ENCODE measurements around the gene OBP2A. TPM values are rescaled to one million over a fixed set of nuclear protein-coding genes. Genes with fewer than 3 reads are reported as not detected.

OBP2A gene
- total and polyA plus RNA-seq, 7 experiments from 2014 or later, result not detected

DNA sequence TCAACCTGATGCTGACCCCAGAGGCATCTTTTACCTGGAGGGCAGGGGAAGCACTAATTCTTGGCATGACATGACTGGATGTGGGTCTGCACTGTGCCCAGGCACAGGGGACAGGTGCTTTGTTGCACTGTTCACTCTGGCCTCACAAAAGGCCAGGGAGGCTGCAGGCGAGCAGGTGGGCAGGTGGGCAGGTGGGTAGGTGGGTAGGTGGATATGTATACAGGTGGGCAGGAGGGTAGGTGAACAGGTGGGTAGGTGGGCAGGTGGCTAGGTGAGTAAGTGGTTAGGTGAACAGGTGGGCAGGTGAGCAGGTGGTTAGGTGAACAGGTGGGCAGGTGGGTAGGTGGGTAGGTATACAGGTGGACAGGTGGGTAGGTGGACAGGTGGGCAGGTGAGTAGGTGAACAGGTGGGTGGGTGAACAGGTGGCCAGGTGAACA lies 17.1 kb downstream of the OBP2A start:
- Mint-ChIP-seq H3K4me1 (no peaks in the 10 kb centered on the region), H3K9me3 (peaks cover 0 to 2% (median 0%) of the 10 kb centered on the region in 11 donors), H3K4me3 (no peak overlapping the region), H3K36me3 (no peaks in the 10 kb centered on the region), H3K27ac (no peak overlapping the region), H3K27me3 (peaks cover 0 to 41% (median 11%) of the 10 kb centered on the region in 5 donors)
- DNase-seq (no peak), ATAC-seq (no peak)
- H3K36me3 ChIP-seq (ENCODE audit: control insufficient read depth in 2 of 3, insufficient read depth in 3 of 3, low read length in 3 of 3), result no peaks in the 10 kb centered on the region
- ChIA-PET POLR2A (no interaction called here), CTCF (no interaction called here)
- no peaks in the 10 kb centered on the region for H3K27me3 ChIP-seq (ENCODE audit: control insufficient read depth in 2 of 2, insufficient read depth in 2 of 2, low read length in 2 of 2)
- no peak overlapping the region for H3K4me3 ChIP-seq (ENCODE audit: low read length)
- intact Hi-C loops (cut with micrococcal nuclease), result no loop called here
- no peaks in the 10 kb centered on the region for H3K4me1 ChIP-seq (ENCODE audit: control insufficient read depth in 2 of 2, insufficient read depth in 2 of 2, low read length in 2 of 2)
- H3K27ac ChIP-seq (ENCODE audit: low read depth, low read length), result no peak overlapping the region
- no peaks in the 10 kb centered on the region for H3K9me3 ChIP-seq (ENCODE audit: control insufficient read depth in 2 of 3, low read length in 3 of 3)

DNA sequence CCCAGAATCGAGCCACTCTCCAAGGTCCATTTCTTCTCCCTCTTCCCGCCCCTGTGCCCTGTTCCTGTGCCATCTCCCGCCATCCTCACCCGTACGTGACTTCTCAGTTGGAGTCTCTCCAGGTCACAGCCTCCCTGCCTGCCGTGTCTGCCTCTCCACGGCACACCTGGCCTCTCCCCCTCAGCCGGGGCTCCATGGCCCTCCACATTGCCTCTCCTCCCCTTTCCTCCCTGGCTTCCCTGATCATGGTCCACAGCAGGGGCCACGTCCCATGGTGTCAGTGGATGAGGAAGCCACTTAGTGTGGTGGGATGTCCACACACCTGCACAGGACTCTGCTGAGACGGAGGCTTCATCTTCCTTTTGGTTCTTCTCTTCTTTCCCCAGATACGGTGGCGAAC lies 17.9 kb downstream of the OBP2A start:
- H3K27me3 ChIP-seq (ENCODE audit: control insufficient read depth in 2 of 2, insufficient read depth in 2 of 2, low read length in 2 of 2), result no peaks in the 10 kb centered on the region
- peaks cover 0 to 2% (median 0%) of the 10 kb centered on the region in 3 experiments for H3K9me3 ChIP-seq (ENCODE audit: control insufficient read depth in 2 of 3, low read length in 3 of 3)
- ATAC-seq (no peak), DNase-seq (no peak)
- Mint-ChIP-seq H3K36me3 (no peaks in the 10 kb centered on the region), H3K27ac (no peak overlapping the region), H3K4me1 (no peaks in the 10 kb centered on the region), H3K4me3 (no peak overlapping the region), H3K27me3 (peaks cover 0 to 41% (median 11%) of the 10 kb centered on the region in 5 donors), H3K9me3 (peaks cover 0 to 2% (median 0%) of the 10 kb centered on the region in 11 donors)
- intact Hi-C loops (cut with micrococcal nuclease), result no loop called here
- H3K4me1 ChIP-seq (ENCODE audit: control insufficient read depth in 2 of 2, insufficient read depth in 2 of 2, low read length in 2 of 2), result no peaks in the 10 kb centered on the region
- no peak overlapping the region for H3K27ac ChIP-seq (ENCODE audit: low read depth, low read length)
- ChIA-PET CTCF (no interaction called here), POLR2A (no interaction called here)
- no peaks in the 10 kb centered on the region for H3K36me3 ChIP-seq (ENCODE audit: control insufficient read depth in 2 of 3, insufficient read depth in 3 of 3, low read length in 3 of 3)
- no peak overlapping the region for H3K4me3 ChIP-seq (ENCODE audit: low read length)

DNA sequence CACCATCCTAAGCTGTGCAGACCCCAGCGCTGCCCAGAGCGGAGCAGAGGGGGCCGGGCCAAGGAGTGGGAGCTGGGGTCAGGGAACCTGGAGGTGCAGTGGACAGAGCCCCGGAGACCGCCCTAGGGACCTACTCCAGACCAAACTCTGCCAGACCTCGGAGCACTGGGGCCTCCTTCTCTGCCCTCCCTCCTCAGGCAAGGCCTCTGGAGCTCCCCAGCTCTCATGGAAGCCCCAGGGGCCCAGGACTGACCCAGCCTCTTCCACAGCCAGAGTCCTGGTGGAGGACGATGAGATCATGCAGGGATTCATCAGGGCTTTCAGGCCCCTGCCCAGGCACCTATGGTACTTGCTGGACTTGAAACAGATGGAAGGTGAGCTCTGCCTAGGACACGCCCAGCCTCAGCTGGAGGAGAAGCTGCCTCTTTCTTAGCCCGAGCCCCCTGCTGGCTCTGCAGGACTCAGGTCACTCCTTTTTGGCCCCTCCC lies 19.3 kb downstream of the OBP2A start:
- H3K4me3 Mint-ChIP-seq, result no peak overlapping the region
- ATAC-seq, result no peak

GRCh38 chr9:135565636-135566035 lies 19.7 kb downstream of the OBP2A start:
- intact Hi-C loops (cut with micrococcal nuclease), result no loop called here
- Mint-ChIP-seq H3K36me3 (no peaks in the 10 kb centered on the region), H3K27me3 (peaks cover 0 to 30% (median 17%) of the 10 kb centered on the region in 5 donors), H3K27ac (no peak overlapping the region), H3K4me1 (no peaks in the 10 kb centered on the region), H3K4me3 (no peak overlapping the region), H3K9me3 (peaks cover 0 to 12% (median 6%) of the 10 kb centered on the region in 11 donors)
- Histone ChIP-seq H3K36me3 (ENCODE audit: control insufficient read depth in 2 of 3, insufficient read depth in 3 of 3, low read length in 3 of 3) (no peaks in the 10 kb centered on the region), H3K9me3 (ENCODE audit: control insufficient read depth in 2 of 3, low read length in 3 of 3) (peaks cover 0 to 4% (median 0%) of the 10 kb centered on the region in 3 experiments), H3K4me1 (ENCODE audit: control insufficient read depth in 2 of 2, insufficient read depth in 2 of 2, low read length in 2 of 2) (no peaks in the 10 kb centered on the region), H3K4me3 (ENCODE audit: low read length) (no peak overlapping the region), H3K27ac (ENCODE audit: low read depth, low read length) (no peak overlapping the region), H3K27me3 (ENCODE audit: control insufficient read depth in 2 of 2, insufficient read depth in 2 of 2, low read length in 2 of 2) (no peaks in the 10 kb centered on the region)
- ChIA-PET POLR2A (no interaction called here), CTCF (no interaction called here)
- ATAC-seq (no peak), DNase-seq (no peak)

More for the DNA sequence above, 19.3 kb downstream of the OBP2A start:
- CTCF ChIA-PET, result no interaction called here
- Histone ChIP-seq H3K27me3 (ENCODE audit: control insufficient read depth in 2 of 2, insufficient read depth in 2 of 2, low read length in 2 of 2) (no peaks in the 10 kb centered on the region), H3K27ac (ENCODE audit: low read depth, low read length) (no peak overlapping the region), H3K9me3 (ENCODE audit: control insufficient read depth in 2 of 3, low read length in 3 of 3) (peaks cover 0 to 4% (median 0%) of the 10 kb centered on the region in 3 experiments), H3K36me3 (ENCODE audit: control insufficient read depth in 2 of 3, insufficient read depth in 3 of 3, low read length in 3 of 3) (no peaks in the 10 kb centered on the region), H3K4me3 (ENCODE audit: low read length) (no peak overlapping the region), H3K4me1 (ENCODE audit: control insufficient read depth in 2 of 2, insufficient read depth in 2 of 2, low read length in 2 of 2) (no peaks in the 10 kb centered on the region)
- Mint-ChIP-seq H3K27me3 (peaks cover 0 to 30% (median 17%) of the 10 kb centered on the region in 5 donors), H3K9me3 (peaks cover 0 to 12% (median 6%) of the 10 kb centered on the region in 11 donors), H3K36me3 (no peaks in the 10 kb centered on the region), H3K27ac (no peak overlapping the region), H3K4me1 (no peaks in the 10 kb centered on the region)
- DNase-seq, result no peak
- POLR2A ChIA-PET, result no interaction called here
- intact Hi-C loops (cut with micrococcal nuclease), result no loop called here

- peaks cover 2 to 26% (median 17%) of the 10 kb centered on the region in 5 donors for H3K27me3 Mint-ChIP-seq
- intact Hi-C loops (cut with micrococcal nuclease), result no loop called here
- Histone ChIP-seq H3K27ac (ENCODE audit: low read depth, low read length) (no peak overlapping the region), H3K36me3 (ENCODE audit: control insufficient read depth in 2 of 3, insufficient read depth in 3 of 3, low read length in 3 of 3) (no peaks in the 10 kb centered on the region), H3K9me3 (ENCODE audit: control insufficient read depth in 2 of 3, low read length in 3 of 3) (peaks cover 0 to 4% (median 0%) of the 10 kb centered on the region in 3 experiments), H3K4me1 (ENCODE audit: control insufficient read depth in 2 of 2, insufficient read depth in 2 of 2, low read length in 2 of 2) (no peaks in the 10 kb centered on the region), H3K27me3 (ENCODE audit: control insufficient read depth in 2 of 2, insufficient read depth in 2 of 2, low read length in 2 of 2) (no peaks in the 10 kb centered on the region), H3K4me3 (ENCODE audit: low read length) (no peak overlapping the region)
- peaks cover 0 to 12% (median 6%) of the 10 kb centered on the region in 11 donors for H3K9me3 Mint-ChIP-seq
- H3K27ac Mint-ChIP-seq, result no peak overlapping the region
- CTCF ChIA-PET, result no interaction called here
- DNase-seq, result no peak
- ATAC-seq, result no peak
- H3K36me3 Mint-ChIP-seq, result no peaks in the 10 kb centered on the region
- no peaks in the 10 kb centered on the region for H3K4me1 Mint-ChIP-seq
- no peak overlapping the region for H3K4me3 Mint-ChIP-seq
- POLR2A ChIA-PET, result no interaction called here
These were observed 20.6 kb downstream of the OBP2A start for GRCh38 chr9:135566552-135566951.

- DNase-seq, result no peak
- ChIA-PET POLR2A (no interaction called here), CTCF (no interaction called here)
- intact Hi-C loops (cut with micrococcal nuclease), result no loop called here
- H3K9me3 Mint-ChIP-seq, result peaks cover 0 to 12% (median 6%) of the 10 kb centered on the region in 11 donors
- H3K9me3 ChIP-seq (ENCODE audit: control insufficient read depth in 2 of 3, low read length in 3 of 3), result peaks cover 0 to 4% (median 0%) of the 10 kb centered on the region in 3 experiments
- H3K27me3 ChIP-seq (ENCODE audit: control insufficient read depth in 2 of 2, insufficient read depth in 2 of 2, low read length in 2 of 2), result no peaks in the 10 kb centered on the region
- H3K27ac ChIP-seq (ENCODE audit: low read depth, low read length), result no peak overlapping the region
- H3K4me3 Mint-ChIP-seq, result no peak overlapping the region
- no peaks in the 10 kb centered on the region for H3K4me1 Mint-ChIP-seq
- no peak overlapping the region for H3K4me3 ChIP-seq (ENCODE audit: low read length)
- H3K36me3 Mint-ChIP-seq, result no peaks in the 10 kb centered on the region
- no peak for ATAC-seq
- H3K27ac Mint-ChIP-seq, result no peak overlapping the region
- no peaks in the 10 kb centered on the region for H3K4me1 ChIP-seq (ENCODE audit: control insufficient read depth in 2 of 2, insufficient read depth in 2 of 2, low read length in 2 of 2)
- peaks cover 2 to 26% (median 17%) of the 10 kb centered on the region in 5 donors for H3K27me3 Mint-ChIP-seq
- no peaks in the 10 kb centered on the region for H3K36me3 ChIP-seq (ENCODE audit: control insufficient read depth in 2 of 3, insufficient read depth in 3 of 3, low read length in 3 of 3)
These were observed 21.4 kb downstream of the OBP2A start for GRCh38 chr9:135567311-135567710.

GRCh38 chr9:135568026-135568425 lies 22.1 kb downstream of the OBP2A start:
- Mint-ChIP-seq H3K27ac (no peak overlapping the region), H3K27me3 (peaks cover 2 to 26% (median 17%) of the 10 kb centered on the region in 5 donors), H3K9me3 (peaks cover 0 to 12% (median 6%) of the 10 kb centered on the region in 11 donors), H3K4me3 (no peak overlapping the region), H3K36me3 (no peaks in the 10 kb centered on the region), H3K4me1 (no peaks in the 10 kb centered on the region)
- Histone ChIP-seq H3K27ac (ENCODE audit: low read depth, low read length) (no peak overlapping the region), H3K9me3 (ENCODE audit: control insufficient read depth in 2 of 3, low read length in 3 of 3) (peaks cover 0 to 4% (median 0%) of the 10 kb centered on the region in 3 experiments), H3K4me3 (ENCODE audit: low read length) (no peak overlapping the region), H3K36me3 (ENCODE audit: control insufficient read depth in 2 of 3, insufficient read depth in 3 of 3, low read length in 3 of 3) (no peaks in the 10 kb centered on the region), H3K27me3 (ENCODE audit: control insufficient read depth in 2 of 2, insufficient read depth in 2 of 2, low read length in 2 of 2) (no peaks in the 10 kb centered on the region), H3K4me1 (ENCODE audit: control insufficient read depth in 2 of 2, insufficient read depth in 2 of 2, low read length in 2 of 2) (no peaks in the 10 kb centered on the region)
- ChIA-PET CTCF (no interaction called here), POLR2A (no interaction called here)
- intact Hi-C loops (cut with micrococcal nuclease), result no loop called here
- ATAC-seq, result no peak
- DNase-seq, result no peak
